Activated CD8-positive, alpha-beta memory T cell treated with anti-CD3 and anti-CD28 coated beads, Interleukin-2, amount 50 U/mL, for 4 hours (primary cell): ENCODE data around the gene STXBP1.
"Not testable (repeated sequence)": the region's sequence is repeated elsewhere in the genome, so short reads cannot be mapped to it uniquely, and the experiment has no call there.

Source experiments
- DNase-seq: peaks from one replicate; pipeline ENCODE4 v3.0.0-alpha.2; 2020

The STXBP1 gene

GRCh38 chr9:127611899-127612790 is at the start of gene STXBP1:
Gene STXBP1, plus strand, starts transcription at chr9:127612277. Its CDS starts 127 bp downstream, at chr9:127612404.
- DNase-seq = peak; percentile 89

- DNase-seq = no peak
Measured at GRCh38 chr9:127562279-127562796, 49.7 kb upstream of the STXBP1 start.

GRCh38 chr9:127562841-127563401 is 49.2 kb upstream of the STXBP1 start:
- DNase-seq = no peak

GRCh38 chr9:127563579-127563978 is 48.5 kb upstream of the STXBP1 start:
- DNase-seq = no peak

GRCh38 chr9:127565231-127565630 is 46.8 kb upstream of the STXBP1 start:
- no peak for DNase-seq

DNA sequence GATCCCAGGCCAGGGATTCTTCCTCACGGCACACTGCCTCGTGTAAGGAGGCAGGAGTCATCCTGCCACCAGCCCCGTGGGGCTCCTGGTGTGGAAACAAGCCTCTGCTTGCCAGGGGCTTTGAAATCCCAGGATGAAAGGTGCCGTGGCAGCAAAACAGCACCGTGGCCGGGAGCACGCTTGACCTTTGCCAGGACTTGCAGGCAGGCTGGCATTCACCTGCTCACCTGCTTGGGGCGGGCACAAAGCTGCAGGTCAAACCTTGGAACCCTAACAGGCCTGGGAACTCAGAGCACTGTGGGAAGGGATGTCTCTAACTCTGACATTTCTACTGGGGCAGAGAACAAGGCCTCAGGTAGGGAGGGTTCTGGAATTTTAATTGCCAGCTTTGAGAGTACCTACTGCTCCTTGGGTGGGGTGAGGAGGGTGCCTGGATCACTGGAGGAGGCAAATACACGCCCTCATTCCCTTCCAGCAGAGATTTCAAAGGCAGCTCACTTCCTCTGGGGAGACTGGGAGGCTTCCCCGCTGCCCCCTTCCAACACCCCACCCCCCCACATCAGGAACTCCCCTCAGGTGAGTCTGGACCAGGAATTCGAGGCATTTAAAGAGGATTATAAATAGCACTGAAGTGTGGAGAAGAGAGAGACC is 45.6 kb upstream of the STXBP1 start:
- DNase-seq = no peak

GRCh38 chr9:127567035-127567729 is 44.9 kb upstream of the STXBP1 start:
- no peak for DNase-seq

GRCh38 chr9:127567730-127568617 is 44.1 kb upstream of the STXBP1 start:
- no peak for DNase-seq

GRCh38 chr9:127568618-127568970 is 43.5 kb upstream of the STXBP1 start:
- DNase-seq = no peak

- DNase-seq = peak; percentile 73
Measured at GRCh38 chr9:127568971-127569885, 42.8 kb upstream of the STXBP1 start.

DNA sequence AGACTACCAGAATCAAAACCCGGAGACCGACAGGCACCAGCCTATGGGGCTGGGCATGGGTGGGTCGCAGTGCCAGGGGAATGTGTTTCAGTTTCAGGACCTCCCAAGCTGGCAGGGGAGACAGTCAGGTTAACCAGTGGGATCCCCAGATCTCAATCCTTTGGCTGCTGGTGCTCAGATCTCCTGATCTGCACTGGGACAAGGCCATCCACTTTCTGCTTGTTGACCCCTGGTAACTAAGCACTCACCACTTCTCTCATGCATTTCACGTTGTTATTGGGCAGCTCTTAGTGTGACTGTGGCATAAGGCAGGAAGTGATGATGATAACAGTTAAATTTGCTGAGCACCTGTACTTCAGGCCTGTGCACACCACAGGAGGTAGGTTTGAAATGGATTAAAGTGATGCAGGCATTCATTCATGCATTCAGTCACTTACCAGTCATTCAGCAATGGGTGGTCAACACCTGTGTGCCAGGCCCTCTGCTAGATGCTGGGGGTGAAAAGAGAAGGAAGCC is 42.1 kb upstream of the STXBP1 start:
- no peak for DNase-seq

DNA sequence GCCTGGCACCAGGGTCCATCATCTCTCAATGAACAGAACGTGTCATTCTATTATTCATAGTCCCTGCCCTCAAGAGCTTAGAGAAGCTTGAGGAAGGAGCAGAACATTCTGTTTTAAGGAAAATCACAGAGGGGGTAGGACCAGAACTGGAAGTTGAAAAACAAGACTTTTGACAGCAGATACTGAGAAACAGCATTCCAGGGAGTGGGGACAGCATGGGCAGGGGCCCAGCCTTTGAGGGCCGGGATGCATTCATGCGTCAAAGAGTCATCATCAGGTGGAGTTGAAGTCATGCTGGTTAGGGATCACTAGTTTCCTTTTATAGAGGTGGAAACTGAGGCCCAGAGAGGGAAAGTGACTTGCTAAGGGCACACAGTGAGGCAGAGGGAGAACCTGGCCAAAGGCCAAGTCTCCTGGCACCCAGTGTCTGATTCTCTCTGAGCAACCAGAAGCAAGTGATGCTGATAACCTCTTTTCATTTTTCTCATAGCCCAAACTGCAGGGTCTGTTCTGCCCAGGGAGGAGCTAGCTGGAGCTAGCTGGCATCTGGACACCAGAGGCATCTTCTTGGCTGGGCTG is 41.5 kb upstream of the STXBP1 start:
- no peak for DNase-seq

DNA sequence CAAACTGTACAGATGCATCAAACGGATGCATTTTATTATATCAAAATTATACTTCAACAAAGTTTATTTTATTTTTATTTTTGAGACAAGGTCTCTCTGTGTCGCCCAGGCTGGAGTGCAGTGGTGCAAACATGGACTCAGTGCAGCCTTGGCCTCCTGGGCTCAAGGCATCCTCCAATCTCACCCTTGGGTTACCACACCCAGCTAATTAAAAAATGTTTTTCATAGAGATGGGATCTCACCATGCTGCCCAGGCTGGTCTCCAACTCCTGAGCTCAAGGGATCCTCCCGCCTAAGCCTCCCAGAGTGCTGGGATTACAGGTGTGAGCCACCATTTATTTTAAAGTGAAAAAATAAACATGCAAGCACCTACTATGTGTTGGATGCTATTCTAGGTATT is 40.1 kb upstream of the STXBP1 start:
- DNase-seq = no peak

- no peak for DNase-seq
Measured at GRCh38 chr9:127572961-127573721, 38.9 kb upstream of the STXBP1 start.

- no peak for DNase-seq
Measured at GRCh38 chr9:127574072-127574993, 37.7 kb upstream of the STXBP1 start.

GRCh38 chr9:127575875-127576778 is 36.0 kb upstream of the STXBP1 start:
- DNase-seq = no peak

DNA sequence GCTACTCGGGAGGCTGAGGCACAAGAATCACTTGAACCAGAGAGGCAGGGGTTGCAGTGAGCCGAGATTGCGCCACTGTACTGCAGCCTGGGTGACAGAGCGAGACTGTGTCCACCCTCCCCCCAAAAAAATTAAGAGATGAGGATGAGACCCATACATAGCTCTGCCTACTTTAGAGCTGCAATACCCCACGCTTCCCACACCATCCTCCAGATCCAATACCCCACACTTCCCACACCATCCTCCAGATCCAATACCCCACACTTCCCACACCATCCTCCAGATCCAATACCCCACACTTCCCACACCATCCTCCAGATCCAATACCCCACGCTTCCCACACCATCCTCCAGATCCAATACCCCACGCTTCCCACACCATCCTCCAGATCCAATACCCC is 34.9 kb upstream of the STXBP1 start:
- DNase-seq = not testable (repeated sequence)
